Measurements from ENCODE around the gene OOSP1.
"Not testable (repeated sequence)": the region's sequence is repeated elsewhere in the genome, so short reads cannot be mapped to it uniquely, and the experiment has no call there.

The OOSP1 gene

DNA sequence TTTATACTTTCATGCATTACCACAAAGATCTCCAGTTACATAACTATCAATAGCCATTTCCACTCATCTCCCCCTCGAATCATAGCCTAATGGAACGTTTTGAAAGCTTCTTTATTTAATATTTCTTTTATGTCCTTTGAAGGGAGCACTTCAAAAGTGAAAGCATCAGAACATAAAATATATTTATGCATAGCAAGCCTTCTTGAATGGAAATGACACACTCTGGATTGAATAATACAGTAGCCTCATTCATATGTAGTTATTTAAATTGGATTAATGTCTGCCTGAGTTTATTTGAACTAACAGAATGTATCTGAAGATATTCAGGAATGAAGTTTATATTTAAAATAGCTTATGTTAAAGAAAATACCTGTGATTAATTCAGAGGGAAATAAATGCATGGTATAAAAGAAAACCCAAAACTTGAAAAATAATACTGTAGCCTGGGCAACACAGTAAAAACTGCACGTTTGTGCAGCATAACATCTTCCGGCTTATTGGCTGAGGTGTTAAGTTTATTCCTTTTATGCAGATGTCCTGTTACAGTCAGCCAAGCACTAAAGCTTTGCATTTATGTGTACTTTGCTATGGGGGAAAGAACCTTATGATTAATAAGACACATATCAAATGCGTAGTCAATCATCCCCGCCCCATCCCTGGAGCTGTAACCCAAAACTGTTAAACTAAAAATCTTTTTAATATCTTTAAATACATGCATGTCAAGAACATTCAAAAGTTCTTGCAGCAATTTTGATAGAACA, 37.7 kb upstream of the OOSP1 start:
- peak overlapping the region; percentile 82 for H3K27ac ChIP-seq
- no peaks in the 10 kb centered on the region for H3K27me3 ChIP-seq (replicated peaks)
- DNase-seq: no peak
- H3K4me3 ChIP-seq (ENCODE audit: low read depth, low read length): no peak overlapping the region
- in situ Hi-C loops (cut with HindIII; ENCODE audit: low pct_ligation_motif_present, low sequenced_read_pairs): no loop called here
- TF ChIP-seq, protein P1, sequence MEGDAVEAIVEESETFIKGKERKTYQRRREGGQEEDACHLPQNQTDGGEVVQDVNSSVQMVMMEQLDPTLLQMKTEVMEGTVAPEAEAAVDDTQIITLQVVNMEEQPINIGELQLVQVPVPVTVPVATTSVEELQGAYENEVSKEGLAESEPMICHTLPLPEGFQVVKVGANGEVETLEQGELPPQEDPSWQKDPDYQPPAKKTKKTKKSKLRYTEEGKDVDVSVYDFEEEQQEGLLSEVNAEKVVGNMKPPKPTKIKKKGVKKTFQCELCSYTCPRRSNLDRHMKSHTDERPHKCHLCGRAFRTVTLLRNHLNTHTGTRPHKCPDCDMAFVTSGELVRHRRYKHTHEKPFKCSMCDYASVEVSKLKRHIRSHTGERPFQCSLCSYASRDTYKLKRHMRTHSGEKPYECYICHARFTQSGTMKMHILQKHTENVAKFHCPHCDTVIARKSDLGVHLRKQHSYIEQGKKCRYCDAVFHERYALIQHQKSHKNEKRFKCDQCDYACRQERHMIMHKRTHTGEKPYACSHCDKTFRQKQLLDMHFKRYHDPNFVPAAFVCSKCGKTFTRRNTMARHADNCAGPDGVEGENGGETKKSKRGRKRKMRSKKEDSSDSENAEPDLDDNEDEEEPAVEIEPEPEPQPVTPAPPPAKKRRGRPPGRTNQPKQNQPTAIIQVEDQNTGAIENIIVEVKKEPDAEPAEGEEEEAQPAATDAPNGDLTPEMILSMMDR (IDR thresholded peaks at IDR 0.05; ENCODE audit: low read depth, low read length, missing control alignments): no peak
- no peaks in the 10 kb centered on the region for H3K36me3 ChIP-seq (replicated peaks)

DNA sequence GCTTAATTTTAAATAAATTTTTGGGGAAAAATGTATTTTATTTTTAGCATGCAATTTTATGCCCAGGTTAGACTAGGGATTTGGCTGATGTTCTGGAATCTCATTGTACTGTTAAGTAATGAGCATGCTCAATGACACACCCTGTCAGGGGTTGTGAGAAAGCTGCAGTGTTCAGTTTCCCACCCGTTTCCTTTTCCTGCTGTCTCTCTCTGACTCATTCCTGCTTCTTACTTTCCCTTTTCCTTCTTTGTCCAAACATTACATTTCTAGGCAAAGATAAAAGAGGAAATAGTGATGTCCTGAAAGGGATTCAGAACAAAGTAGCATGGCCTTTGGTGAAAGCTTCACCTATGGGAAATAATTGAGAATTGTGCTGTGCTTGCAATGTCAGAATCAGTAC, 36.9 kb upstream of the OOSP1 start:
- TF ChIP-seq, protein P1 (IDR thresholded peaks at IDR 0.05; ENCODE audit: low read depth, low read length, missing control alignments): no peak
- Histone ChIP-seq H3K27ac (peak overlapping the region; percentile 82), H3K27me3 (replicated peaks) (no peaks in the 10 kb centered on the region), H3K36me3 (replicated peaks) (no peaks in the 10 kb centered on the region), H3K4me3 (ENCODE audit: low read depth, low read length) (no peak overlapping the region)
- DNase-seq: peak; percentile 95
- in situ Hi-C loops (cut with HindIII; ENCODE audit: low pct_ligation_motif_present, low sequenced_read_pairs): no loop called here

DNA sequence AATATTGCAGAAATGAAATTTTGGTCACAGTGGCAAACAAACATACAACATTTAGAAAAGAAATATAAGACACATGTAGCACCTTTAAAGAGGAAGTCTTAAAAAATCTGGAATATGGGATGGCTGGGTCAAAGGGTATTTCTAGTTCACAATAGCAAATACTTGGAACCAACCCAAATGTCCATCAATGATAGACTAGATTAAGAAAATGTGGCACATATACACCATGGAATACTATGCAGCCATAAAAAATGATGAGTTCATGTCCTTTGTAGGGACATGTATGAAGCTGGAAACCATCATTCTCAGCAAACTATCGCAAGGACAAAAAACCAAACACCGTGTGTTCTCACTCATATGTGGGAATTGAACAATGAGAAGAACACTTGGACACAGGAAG, 34.7 kb upstream of the OOSP1 start:
- in situ Hi-C loops (cut with HindIII; ENCODE audit: low pct_ligation_motif_present, low sequenced_read_pairs); DNase-seq; H3K27ac ChIP-seq: not testable (repeated sequence)

DNA sequence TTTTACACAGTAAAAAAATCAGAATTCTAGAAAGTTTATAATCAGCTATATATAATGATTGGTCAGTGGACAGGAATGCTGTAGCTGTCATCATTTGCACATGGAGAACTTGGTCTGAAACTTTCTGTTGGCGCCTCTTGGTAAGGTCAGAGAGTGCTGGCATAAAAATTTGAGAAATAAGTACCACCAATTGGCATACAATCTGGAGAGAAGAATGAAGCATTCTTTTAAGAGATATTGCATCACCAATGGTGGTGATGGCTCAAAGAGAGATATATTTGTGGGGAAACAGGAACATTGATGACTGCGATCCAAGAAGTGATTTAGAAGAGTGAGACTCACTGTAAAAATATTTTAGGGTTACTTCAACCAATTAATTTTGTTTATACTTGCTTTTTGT, 19.8 kb upstream of the OOSP1 start:
- no peak overlapping the region for H3K4me3 ChIP-seq (ENCODE audit: low read depth, low read length)
- peak; percentile 43 for DNase-seq
- H3K27ac ChIP-seq: peak overlapping the region; percentile 20
- in situ Hi-C loops (cut with HindIII; ENCODE audit: low pct_ligation_motif_present, low sequenced_read_pairs): no loop called here
- TF ChIP-seq, protein P1 (IDR thresholded peaks at IDR 0.05; ENCODE audit: low read depth, low read length, missing control alignments): no peak
- no peaks in the 10 kb centered on the region for H3K36me3 ChIP-seq (replicated peaks)
- H3K27me3 ChIP-seq (replicated peaks): no peaks in the 10 kb centered on the region

More for the DNA sequence above, 34.7 kb upstream of the OOSP1 start:
- not testable (repeated sequence) for H3K27me3 ChIP-seq (replicated peaks); H3K4me3 ChIP-seq (ENCODE audit: low read depth, low read length); H3K36me3 ChIP-seq (replicated peaks)

DNA sequence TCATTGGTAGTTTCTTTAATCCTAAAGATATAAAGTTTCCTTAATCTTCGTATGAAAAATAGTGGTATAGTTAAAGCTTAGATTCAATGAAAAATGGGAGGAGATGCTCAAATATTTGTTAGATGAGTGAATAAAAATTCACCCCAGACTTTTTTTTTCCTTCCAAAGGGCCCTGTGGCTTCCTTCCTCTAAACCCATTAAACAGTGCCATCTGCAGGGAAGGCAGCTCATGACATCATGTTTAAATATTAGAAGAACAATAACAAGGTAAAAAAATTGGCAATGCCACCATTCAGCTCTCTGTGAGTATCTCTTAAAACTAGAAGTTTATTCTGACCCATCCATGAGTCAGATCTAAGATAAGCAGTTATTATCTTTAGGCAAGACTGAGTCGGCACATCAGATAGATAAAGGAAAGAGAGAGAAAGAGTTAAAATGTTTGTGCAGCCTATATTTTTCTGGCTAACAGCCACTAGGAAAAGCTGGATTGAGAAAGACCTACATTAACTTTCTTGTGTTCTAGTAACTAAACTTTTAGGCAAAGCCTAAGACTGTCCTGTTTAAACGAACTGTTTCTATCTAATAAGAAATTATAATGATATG, 19.1 kb upstream of the OOSP1 start:
- DNase-seq: peak; percentile 71
- in situ Hi-C loops (cut with HindIII; ENCODE audit: low pct_ligation_motif_present, low sequenced_read_pairs): no loop called here
- Histone ChIP-seq H3K4me3 (ENCODE audit: low read depth, low read length) (no peak overlapping the region), H3K36me3 (replicated peaks) (no peaks in the 10 kb centered on the region), H3K27ac (peak overlapping the region; percentile 20), H3K27me3 (replicated peaks) (no peaks in the 10 kb centered on the region)
- TF ChIP-seq, protein P1 (IDR thresholded peaks at IDR 0.05; ENCODE audit: low read depth, low read length, missing control alignments): peak; percentile 74

DNA sequence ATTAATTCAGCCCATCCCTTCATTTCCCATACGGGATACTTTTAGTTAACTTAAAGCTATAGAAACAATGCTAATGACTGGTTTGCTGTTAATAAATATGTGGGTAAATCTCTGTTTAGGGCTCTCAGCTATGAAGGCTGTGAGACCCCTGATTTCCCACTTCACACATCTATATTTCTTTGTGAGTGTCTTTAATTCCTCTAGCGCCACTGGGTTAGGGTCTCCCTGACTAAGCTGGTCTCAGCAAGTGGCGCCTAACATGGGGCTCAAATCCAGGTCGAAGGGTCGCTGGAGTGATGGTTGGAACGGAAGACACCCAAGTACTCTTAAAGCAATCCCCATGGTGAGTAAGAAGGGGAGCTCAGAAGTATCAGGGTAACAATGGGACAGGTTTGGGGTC, 14.4 kb upstream of the OOSP1 start:
- TF ChIP-seq, protein P1 (IDR thresholded peaks at IDR 0.05; ENCODE audit: low read depth, low read length, missing control alignments): no peak
- Histone ChIP-seq H3K4me3 (ENCODE audit: low read depth, low read length) (no peak overlapping the region), H3K27me3 (replicated peaks) (no peaks in the 10 kb centered on the region), H3K36me3 (replicated peaks) (no peaks in the 10 kb centered on the region), H3K27ac (no peak overlapping the region)
- no peak for DNase-seq
- in situ Hi-C loops (cut with HindIII; ENCODE audit: low pct_ligation_motif_present, low sequenced_read_pairs): no loop called here
